SK-N-SH treated with all-trans-retinoic acid at 6 μM for 48 hours (cell line): ENCODE measurements around the gene HABP4.

Experiments
- ATAC-seq: fragments of 200-7000 bp; cut with Tn5 transposase; 3 replicates; pipeline ENCODE4 v1.9.1; 2020; ENCODE audit warnings: mild to moderate bottlenecking, moderate library complexity
- ARNTL ChIP-seq: fragments of 450-650 bp; formaldehyde crosslinking; IDR thresholded peaks from 2 replicates; pipeline ENCODE4 v1.5.0; 2020; ENCODE audit warnings: low read depth, mild to moderate bottlenecking, moderate library complexity, borderline replicate concordance
- BACH2 ChIP-seq: fragments of 250-450 bp; sonication (Bioruptor Pico); IDR thresholded peaks from 2 replicates; pipeline ENCODE4 v1.9.0; 2021; ENCODE audit warnings: mild to moderate bottlenecking, borderline replicate concordance
- CSDC2 ChIP-seq: fragments of 250-450 bp; sonication (Bioruptor Pico); IDR thresholded peaks from 2 replicates; pipeline ENCODE4 v1.5.0; 2020; ENCODE audit warnings: mild to moderate bottlenecking, moderate library complexity
- ESRRG ChIP-seq: fragments of 250-450 bp; sonication (Bioruptor Pico); IDR thresholded peaks from 2 replicates; pipeline ENCODE4 v1.6.1; 2021; ENCODE audit warnings: mild to moderate bottlenecking
- GLIS3 ChIP-seq: fragments of 250-450 bp; sonication (Bioruptor Pico); IDR thresholded peaks from 2 replicates; pipeline ENCODE4 v1.5.0; 2020; ENCODE audit warnings: mild to moderate bottlenecking, moderate library complexity
- ISL1 ChIP-seq: fragments of 250-450 bp; sonication (Bioruptor Pico); IDR thresholded peaks from 2 replicates; pipeline ENCODE4 v2.1.2; 2022; ENCODE audit warnings: mild to moderate bottlenecking, moderate library complexity
- OSR1 ChIP-seq: fragments of 250-450 bp; sonication (Bioruptor Pico); IDR thresholded peaks from 2 replicates; pipeline ENCODE4 v1.8.0; 2022; ENCODE audit warnings: moderate library complexity, mild to moderate bottlenecking, inconsistent platforms
- PPARA ChIP-seq: fragments of 250-450 bp; sonication (Bioruptor Pico); IDR thresholded peaks from 2 replicates; pipeline ENCODE4 v1.5.0; 2020; ENCODE audit warnings: mild to moderate bottlenecking, borderline replicate concordance
- RARB ChIP-seq: fragments of 250-450 bp; sonication (Bioruptor Pico); IDR thresholded peaks from 2 replicates; pipeline ENCODE4 v1.8.0; 2021; ENCODE audit warnings: mild to moderate bottlenecking, moderate library complexity
- TCF4 ChIP-seq: fragments of 250-450 bp; sonication (Bioruptor Pico); IDR thresholded peaks from 2 replicates; pipeline ENCODE4 v1.8.0; 2021; ENCODE audit warnings: mild to moderate bottlenecking, moderate library complexity, borderline replicate concordance
- TOX ChIP-seq: fragments of 250-450 bp; sonication (Bioruptor Pico); IDR thresholded peaks from 2 replicates; pipeline ENCODE4 v1.8.0; 2021; ENCODE audit warnings: mild to moderate bottlenecking, moderate library complexity, borderline replicate concordance
- TSHZ2 ChIP-seq: fragments of 250-450 bp; sonication (Bioruptor Pico); IDR thresholded peaks from 2 replicates; pipeline ENCODE4 v1.5.0; 2020; ENCODE audit warnings: mild to moderate bottlenecking, moderate library complexity
- ZC3H10 ChIP-seq: fragments of 250-450 bp; sonication (Bioruptor Pico); IDR thresholded peaks from 2 replicates; pipeline ENCODE4 v1.5.1; 2021; ENCODE audit warnings: mild to moderate bottlenecking, moderate library complexity
- ZFP3 ChIP-seq: fragments of 250-450 bp; sonication (Bioruptor Pico); IDR thresholded peaks from 2 replicates; pipeline ENCODE4 v1.5.0; 2020; ENCODE audit warnings: mild to moderate bottlenecking, moderate library complexity
- ZFP30 ChIP-seq: fragments of 450-650 bp; formaldehyde crosslinking; IDR thresholded peaks from 2 replicates; pipeline ENCODE4 v1.5.0; 2022; ENCODE audit warnings: mild to moderate bottlenecking, moderate library complexity
- ZNF565 ChIP-seq: fragments of 450-650 bp; formaldehyde crosslinking; conservative IDR thresholded peaks from 2 replicates; pipeline ENCODE4 v1.5.0; 2020; ENCODE audit warnings: low read depth, mild to moderate bottlenecking, moderate library complexity
- ZNF70 ChIP-seq: fragments of 450-650 bp; formaldehyde crosslinking; IDR thresholded peaks from 2 replicates; pipeline ENCODE4 v1.5.0; 2020; ENCODE audit warnings: mild to moderate bottlenecking, moderate library complexity
- ZNF8 ChIP-seq: fragments of 450-650 bp; formaldehyde crosslinking; IDR thresholded peaks from 2 replicates; pipeline ENCODE4 v1.5.0; 2020; ENCODE audit warnings: mild to moderate bottlenecking, moderate library complexity
- TF ChIP-seq, protein P1 (sequence below): fragments of 250-450 bp; sonication (Bioruptor Pico); IDR thresholded peaks from 2 replicates; pipeline ENCODE4 v1.5.1; 2021; ENCODE audit warnings: mild to moderate bottlenecking, moderate library complexity
- TF ChIP-seq, protein P2 (sequence below): fragments of 250-450 bp; sonication (Bioruptor Pico); IDR thresholded peaks from 2 replicates; pipeline ENCODE4 v1.5.1; 2020; ENCODE audit warnings: low read depth, mild to moderate bottlenecking, moderate library complexity
- TF ChIP-seq, protein P3 (sequence below): fragments of 250-450 bp; sonication (Bioruptor Pico); IDR thresholded peaks from 2 replicates; pipeline ENCODE4 v1.8.0; 2020; ENCODE audit warnings: mild to moderate bottlenecking, moderate library complexity, borderline replicate concordance
- TF ChIP-seq, protein P4 (sequence below): fragments of 250-450 bp; sonication (Bioruptor Pico); IDR thresholded peaks from 2 replicates; pipeline ENCODE4 v1.8.0; 2021; ENCODE audit warnings: low read depth, mild to moderate bottlenecking, moderate library complexity, borderline replicate concordance

Gene HABP4

GRCh38 chr9:96458226-96458625 lies 8.3 kb downstream of the HABP4 start:
- TF ChIP-seq, protein P1, sequence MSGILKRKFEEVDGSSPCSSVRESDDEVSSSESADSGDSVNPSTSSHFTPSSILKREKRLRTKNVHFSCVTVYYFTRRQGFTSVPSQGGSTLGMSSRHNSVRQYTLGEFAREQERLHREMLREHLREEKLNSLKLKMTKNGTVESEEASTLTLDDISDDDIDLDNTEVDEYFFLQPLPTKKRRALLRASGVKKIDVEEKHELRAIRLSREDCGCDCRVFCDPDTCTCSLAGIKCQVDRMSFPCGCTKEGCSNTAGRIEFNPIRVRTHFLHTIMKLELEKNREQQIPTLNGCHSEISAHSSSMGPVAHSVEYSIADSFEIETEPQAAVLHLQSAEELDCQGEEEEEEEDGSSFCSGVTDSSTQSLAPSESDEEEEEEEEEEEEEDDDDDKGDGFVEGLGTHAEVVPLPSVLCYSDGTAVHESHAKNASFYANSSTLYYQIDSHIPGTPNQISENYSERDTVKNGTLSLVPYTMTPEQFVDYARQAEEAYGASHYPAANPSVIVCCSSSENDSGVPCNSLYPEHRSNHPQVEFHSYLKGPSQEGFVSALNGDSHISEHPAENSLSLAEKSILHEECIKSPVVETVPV = no peak
- no peak for TF ChIP-seq TCF4 (CRISPR knock-in tag)
- TF ChIP-seq TSHZ2 = no peak
- no peak for TF ChIP-seq ARNTL (CRISPR knock-in tag)
- TF ChIP-seq PPARA (CRISPR knock-in tag) = no peak
- TF ChIP-seq ISL1 = no peak
- no peak for TF ChIP-seq ZFP30 (CRISPR knock-in tag)
- TF ChIP-seq ZNF8 (CRISPR knock-in tag) = no peak
- TF ChIP-seq ZC3H10 (CRISPR knock-in tag) = no peak
- TF ChIP-seq BACH2 = no peak
- TF ChIP-seq GLIS3 = no peak
- TF ChIP-seq ESRRG (CRISPR knock-in tag) = no peak
- no peak for TF ChIP-seq ZNF565 (CRISPR knock-in tag)
- no peak for TF ChIP-seq CSDC2 (CRISPR knock-in tag)
- TF ChIP-seq ZNF70 (CRISPR knock-in tag) = no peak
- ATAC-seq = no peak

- no peak for TF ChIP-seq PPARA (CRISPR knock-in tag)
- TF ChIP-seq GLIS3 = no peak
- TF ChIP-seq ZNF8 (CRISPR knock-in tag) = no peak
- no peak for TF ChIP-seq OSR1 (CRISPR knock-in tag)
- no peak for TF ChIP-seq ARNTL (CRISPR knock-in tag)
- no peak for TF ChIP-seq ZNF565 (CRISPR knock-in tag)
- TF ChIP-seq TCF4 (CRISPR knock-in tag) = no peak
- TF ChIP-seq, protein P2, sequence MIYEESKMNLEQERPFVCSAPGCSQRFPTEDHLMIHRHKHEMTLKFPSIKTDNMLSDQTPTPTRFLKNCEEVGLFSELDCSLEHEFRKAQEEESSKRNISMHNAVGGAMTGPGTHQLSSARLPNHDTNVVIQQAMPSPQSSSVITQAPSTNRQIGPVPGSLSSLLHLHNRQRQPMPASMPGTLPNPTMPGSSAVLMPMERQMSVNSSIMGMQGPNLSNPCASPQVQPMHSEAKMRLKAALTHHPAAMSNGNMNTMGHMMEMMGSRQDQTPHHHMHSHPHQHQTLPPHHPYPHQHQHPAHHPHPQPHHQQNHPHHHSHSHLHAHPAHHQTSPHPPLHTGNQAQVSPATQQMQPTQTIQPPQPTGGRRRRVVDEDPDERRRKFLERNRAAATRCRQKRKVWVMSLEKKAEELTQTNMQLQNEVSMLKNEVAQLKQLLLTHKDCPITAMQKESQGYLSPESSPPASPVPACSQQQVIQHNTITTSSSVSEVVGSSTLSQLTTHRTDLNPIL (CRISPR knock-in tag) = no peak
- no peak for ATAC-seq
These were observed 9.5 kb downstream of the HABP4 start for GRCh38 chr9:96459268-96460007.

GRCh38 chr9:96460470-96460869 lies 10.5 kb downstream of the HABP4 start:
- no peak for TF ChIP-seq GLIS3
- TF ChIP-seq, protein P3, sequence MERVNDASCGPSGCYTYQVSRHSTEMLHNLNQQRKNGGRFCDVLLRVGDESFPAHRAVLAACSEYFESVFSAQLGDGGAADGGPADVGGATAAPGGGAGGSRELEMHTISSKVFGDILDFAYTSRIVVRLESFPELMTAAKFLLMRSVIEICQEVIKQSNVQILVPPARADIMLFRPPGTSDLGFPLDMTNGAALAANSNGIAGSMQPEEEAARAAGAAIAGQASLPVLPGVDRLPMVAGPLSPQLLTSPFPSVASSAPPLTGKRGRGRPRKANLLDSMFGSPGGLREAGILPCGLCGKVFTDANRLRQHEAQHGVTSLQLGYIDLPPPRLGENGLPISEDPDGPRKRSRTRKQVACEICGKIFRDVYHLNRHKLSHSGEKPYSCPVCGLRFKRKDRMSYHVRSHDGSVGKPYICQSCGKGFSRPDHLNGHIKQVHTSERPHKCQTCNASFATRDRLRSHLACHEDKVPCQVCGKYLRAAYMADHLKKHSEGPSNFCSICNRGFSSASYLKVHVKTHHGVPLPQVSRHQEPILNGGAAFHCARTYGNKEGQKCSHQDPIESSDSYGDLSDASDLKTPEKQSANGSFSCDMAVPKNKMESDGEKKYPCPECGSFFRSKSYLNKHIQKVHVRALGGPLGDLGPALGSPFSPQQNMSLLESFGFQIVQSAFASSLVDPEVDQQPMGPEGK = no peak
- no peak for TF ChIP-seq ZFP3 (CRISPR knock-in tag)
- no peak for TF ChIP-seq ZFP30 (CRISPR knock-in tag)
- TF ChIP-seq ZC3H10 (CRISPR knock-in tag) = no peak
- TF ChIP-seq CSDC2 (CRISPR knock-in tag) = no peak
- ATAC-seq = peak; percentile 85

DNA sequence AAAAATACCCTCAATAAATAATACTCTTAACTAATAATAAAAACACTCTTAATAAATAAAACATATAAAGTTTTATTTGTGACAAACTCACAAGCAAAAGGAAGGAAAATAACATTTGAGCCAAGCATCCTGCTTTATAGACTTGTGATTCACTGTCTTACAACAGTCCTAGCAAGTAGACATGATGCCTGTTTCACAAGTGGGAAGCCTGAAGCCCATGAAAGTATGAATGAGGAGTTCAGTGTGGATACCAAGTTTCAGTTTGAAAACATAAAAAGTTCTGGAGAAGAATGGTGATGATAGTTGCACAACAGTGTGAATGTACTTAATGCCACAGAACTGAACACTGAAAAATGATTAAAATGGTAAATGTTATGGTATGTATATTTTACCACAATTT lies 10.9 kb downstream of the HABP4 start:
- peak; percentile 59 for ATAC-seq
- TF ChIP-seq ZFP3 (CRISPR knock-in tag) = no peak
- TF ChIP-seq OSR1 (CRISPR knock-in tag) = no peak
- no peak for TF ChIP-seq TSHZ2
- TF ChIP-seq ZNF70 (CRISPR knock-in tag) = no peak
- no peak for TF ChIP-seq RARB (CRISPR knock-in tag)
- TF ChIP-seq, protein P2 (CRISPR knock-in tag) = no peak
- TF ChIP-seq CSDC2 (CRISPR knock-in tag) = no peak
- no peak for TF ChIP-seq ZFP30 (CRISPR knock-in tag)
- no peak for TF ChIP-seq ZC3H10 (CRISPR knock-in tag)
- no peak for TF ChIP-seq TOX (CRISPR knock-in tag)
- TF ChIP-seq, protein P4, sequence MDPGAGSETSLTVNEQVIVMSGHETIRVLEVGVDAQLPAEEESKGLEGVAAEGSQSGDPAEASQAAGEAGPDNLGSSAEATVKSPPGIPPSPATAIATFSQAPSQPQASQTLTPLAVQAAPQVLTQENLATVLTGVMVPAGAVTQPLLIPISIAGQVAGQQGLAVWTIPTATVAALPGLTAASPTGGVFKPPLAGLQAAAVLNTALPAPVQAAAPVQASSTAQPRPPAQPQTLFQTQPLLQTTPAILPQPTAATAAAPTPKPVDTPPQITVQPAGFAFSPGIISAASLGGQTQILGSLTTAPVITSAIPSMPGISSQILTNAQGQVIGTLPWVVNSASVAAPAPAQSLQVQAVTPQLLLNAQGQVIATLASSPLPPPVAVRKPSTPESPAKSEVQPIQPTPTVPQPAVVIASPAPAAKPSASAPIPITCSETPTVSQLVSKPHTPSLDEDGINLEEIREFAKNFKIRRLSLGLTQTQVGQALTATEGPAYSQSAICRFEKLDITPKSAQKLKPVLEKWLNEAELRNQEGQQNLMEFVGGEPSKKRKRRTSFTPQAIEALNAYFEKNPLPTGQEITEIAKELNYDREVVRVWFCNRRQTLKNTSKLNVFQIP (CRISPR knock-in tag) = no peak
